Breast epithelium (tissue), 3 donors: ENCODE data around the gene TPRG1.

Source experiments
- CTCF ChIP-seq, 3 donors: fragments of 450-650 bp; IDR thresholded peaks; one replicate each; pipeline ENCODE4 v1.5.1; 2016 to 2017; ENCODE audit warnings: antibody characterized with exemption in 3 of 3, mild to moderate bottlenecking in 3 of 3, moderate library complexity in 3 of 3
- POLR2A ChIP-seq: fragments of 450-650 bp; IDR thresholded peaks from one replicate; pipeline ENCODE4 v1.6.1; 2016; ENCODE audit warnings: antibody characterized with exemption, mild to moderate bottlenecking, moderate library complexity
- POLR2AphosphoS5 ChIP-seq, 3 donors: sonication (generic); formaldehyde crosslinking; IDR thresholded peaks; one replicate each; pipeline ENCODE4 v1.6.1; 2017; ENCODE audit warnings: antibody characterized with exemption in 3 of 3

DNA sequence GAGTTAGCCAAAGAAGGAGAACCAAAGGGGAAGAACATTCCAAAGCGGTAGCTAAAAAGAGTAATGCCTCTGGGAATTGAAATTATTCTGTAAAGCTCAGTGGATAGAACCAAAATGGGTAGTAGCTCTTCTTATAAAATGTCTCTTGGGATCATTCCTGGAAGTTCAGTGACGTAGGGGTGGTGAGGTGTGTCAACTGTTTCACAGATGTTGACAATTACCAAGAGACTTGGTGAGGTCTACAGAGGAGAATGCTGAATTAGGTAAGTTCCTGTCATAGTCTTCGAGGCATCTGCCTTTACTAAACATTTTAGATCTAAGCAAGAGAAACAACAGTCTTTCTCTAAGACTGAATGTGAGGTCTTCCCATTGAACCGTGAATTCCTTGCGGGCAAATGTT lies 67.8 kb downstream of the TPRG1 start:
- no peak for TF ChIP-seq CTCF (IDR thresholded peaks at IDR 0.05)
- TF ChIP-seq POLR2A, result no peak
- no peak for TF ChIP-seq POLR2AphosphoS5 (IDR thresholded peaks at IDR 0.05)
